Colonic mucosa (tissue), 4 donors: ENCODE data around the gene IL25. TPM values are rescaled to one million over a fixed set of nuclear protein-coding genes. Genes with fewer than 3 reads are reported as not detected.

Experiments used
- DNase-seq: peaks from one replicate; pipeline ENCODE4 v3.0.0-alpha.2; 2020
- H3K27ac ChIP-seq: fragments of 200-600 bp; one replicate; pipeline ENCODE4 v1.8.0; 2021
- H3K27me3 ChIP-seq: fragments of 200-600 bp; one replicate; pipeline ENCODE4 v1.8.0; 2021
- H3K36me3 ChIP-seq: fragments of 200-600 bp; one replicate; pipeline ENCODE4 v1.8.0; 2021
- H3K4me1 ChIP-seq: fragments of 200-600 bp; one replicate; pipeline ENCODE4 v1.8.0; 2021; ENCODE audit warnings: mild to moderate bottlenecking
- H3K4me3 ChIP-seq: fragments of 200-600 bp; one replicate; pipeline ENCODE4 v1.8.0; 2021
- H3K9ac ChIP-seq, 2 donors: one replicate each; pipeline ENCODE4 v1.7.0; 2013; ENCODE audit warnings: control low read depth in 2 of 2, low read depth in 2 of 2, low read length in 2 of 2
- H3K9me3 ChIP-seq: fragments of 200-600 bp; one replicate; pipeline ENCODE4 v1.8.0; 2021
- intact Hi-C: fragments of 100-400 bp; cut with DNase I; formaldehyde crosslinking; loops from one replicate; pipeline ENCODE4 v1.14.1; 2022
- total RNA-seq, 2 donors: library from RNA; stranded (reverse); fragmentation: NEBNext Ultra II Directional in 1 of 2; extraction: Animal tissue kit (Norgen Biotek cat#: 25700) in 1 of 2; gene quantifications; one replicate each; pipeline ENCODE4 v1.2.1, GENCODE V29; 2021
- TF ChIP-seq, protein P1 (sequence below): fragments of 200-600 bp; IDR thresholded peaks from one replicate; pipeline ENCODE4 v1.8.0; 2022; ENCODE audit warnings: antibody characterized with exemption, mild to moderate bottlenecking
- donor health status: healthy.
- donor health status: DM: no; HTN: no; CAD: no.
- donor health status: DM: no; HTN: no; CAD: no.

The IL25 gene
- total RNA-seq, 2 donors from 2014 or later: not detected

DNA sequence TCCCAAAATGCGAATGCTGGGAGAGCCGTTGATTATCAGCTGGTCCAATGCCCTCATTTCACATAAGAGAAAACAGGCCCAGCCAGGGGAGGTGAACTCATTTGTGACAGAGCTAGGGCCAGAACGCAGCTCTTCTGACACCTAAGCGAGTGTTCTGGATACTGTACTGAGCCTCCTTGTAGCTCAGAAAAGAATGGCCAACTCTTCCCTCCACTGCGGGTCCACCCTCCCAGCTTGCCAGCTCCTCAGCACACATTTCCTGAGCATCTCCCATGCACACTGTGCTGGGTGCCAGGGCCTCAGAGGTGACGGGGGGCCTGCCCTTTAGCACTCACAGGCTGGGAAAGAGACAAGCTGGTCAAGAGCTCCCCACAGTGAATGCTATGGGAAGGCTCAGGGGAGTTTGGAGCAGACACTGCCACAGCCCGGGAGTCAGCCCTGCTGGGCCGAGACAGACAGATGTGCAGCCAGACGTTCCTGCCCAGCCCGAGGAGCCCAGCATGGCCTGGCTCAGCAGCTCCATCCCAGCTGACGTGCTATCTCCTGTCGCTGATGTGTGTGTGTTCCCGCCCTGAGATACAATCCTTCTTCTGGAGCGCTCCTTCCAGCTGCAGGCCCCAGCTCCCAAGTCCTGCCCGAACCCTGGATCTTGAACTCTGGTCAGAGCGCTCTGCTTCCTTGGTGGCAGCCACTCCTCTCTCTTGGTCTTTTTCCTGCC, 7.7 kb downstream of the IL25 start:
- intact Hi-C loops: loop anchor here (5.0 kb wide), 2 partner anchors 53 to 113 kb away; no protein-coding TSS in a partner anchor
- DNase-seq: no peak

DNA sequence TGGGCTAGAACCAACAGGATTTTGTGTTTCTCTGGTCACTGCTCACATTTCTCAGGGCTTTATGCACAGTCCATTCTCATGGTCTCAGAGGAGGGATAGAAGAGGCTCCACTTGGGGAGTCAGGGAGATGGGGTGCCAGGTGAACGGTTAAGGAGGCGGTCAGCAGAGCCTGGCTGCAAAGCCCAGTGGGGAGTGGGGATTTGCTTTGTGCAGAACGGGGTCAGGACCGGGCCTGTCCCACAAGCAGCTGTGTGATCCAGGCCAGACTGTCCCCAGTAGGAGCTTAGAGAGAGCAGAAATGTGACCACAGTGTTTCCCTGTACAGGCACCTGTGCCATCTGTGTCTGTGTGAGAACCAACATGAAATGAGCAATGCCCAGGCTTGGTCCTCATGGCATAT, 8.4 kb downstream of the IL25 start:
- Histone ChIP-seq H3K4me3 (no peak overlapping the region), H3K9me3 (no peaks in the 10 kb centered on the region), H3K9ac (no peak overlapping the region), H3K27me3 (no peaks in the 10 kb centered on the region), H3K36me3 (no peaks in the 10 kb centered on the region), H3K4me1 (no peaks in the 10 kb centered on the region), H3K27ac (no peak overlapping the region)
- DNase-seq: no peak
- intact Hi-C loops: loop anchor here (5.0 kb wide), 2 partner anchors 54 to 114 kb away; no protein-coding TSS in a partner anchor
- TF ChIP-seq, protein P1, sequence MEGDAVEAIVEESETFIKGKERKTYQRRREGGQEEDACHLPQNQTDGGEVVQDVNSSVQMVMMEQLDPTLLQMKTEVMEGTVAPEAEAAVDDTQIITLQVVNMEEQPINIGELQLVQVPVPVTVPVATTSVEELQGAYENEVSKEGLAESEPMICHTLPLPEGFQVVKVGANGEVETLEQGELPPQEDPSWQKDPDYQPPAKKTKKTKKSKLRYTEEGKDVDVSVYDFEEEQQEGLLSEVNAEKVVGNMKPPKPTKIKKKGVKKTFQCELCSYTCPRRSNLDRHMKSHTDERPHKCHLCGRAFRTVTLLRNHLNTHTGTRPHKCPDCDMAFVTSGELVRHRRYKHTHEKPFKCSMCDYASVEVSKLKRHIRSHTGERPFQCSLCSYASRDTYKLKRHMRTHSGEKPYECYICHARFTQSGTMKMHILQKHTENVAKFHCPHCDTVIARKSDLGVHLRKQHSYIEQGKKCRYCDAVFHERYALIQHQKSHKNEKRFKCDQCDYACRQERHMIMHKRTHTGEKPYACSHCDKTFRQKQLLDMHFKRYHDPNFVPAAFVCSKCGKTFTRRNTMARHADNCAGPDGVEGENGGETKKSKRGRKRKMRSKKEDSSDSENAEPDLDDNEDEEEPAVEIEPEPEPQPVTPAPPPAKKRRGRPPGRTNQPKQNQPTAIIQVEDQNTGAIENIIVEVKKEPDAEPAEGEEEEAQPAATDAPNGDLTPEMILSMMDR: no peak

More for the DNA sequence above, 7.7 kb downstream of the IL25 start:
- Histone ChIP-seq H3K9ac (no peak overlapping the region), H3K36me3 (no peaks in the 10 kb centered on the region), H3K27ac (no peak overlapping the region), H3K9me3 (no peaks in the 10 kb centered on the region), H3K4me3 (no peak overlapping the region), H3K27me3 (no peaks in the 10 kb centered on the region), H3K4me1 (no peaks in the 10 kb centered on the region)
- TF ChIP-seq, protein P1: no peak

DNA sequence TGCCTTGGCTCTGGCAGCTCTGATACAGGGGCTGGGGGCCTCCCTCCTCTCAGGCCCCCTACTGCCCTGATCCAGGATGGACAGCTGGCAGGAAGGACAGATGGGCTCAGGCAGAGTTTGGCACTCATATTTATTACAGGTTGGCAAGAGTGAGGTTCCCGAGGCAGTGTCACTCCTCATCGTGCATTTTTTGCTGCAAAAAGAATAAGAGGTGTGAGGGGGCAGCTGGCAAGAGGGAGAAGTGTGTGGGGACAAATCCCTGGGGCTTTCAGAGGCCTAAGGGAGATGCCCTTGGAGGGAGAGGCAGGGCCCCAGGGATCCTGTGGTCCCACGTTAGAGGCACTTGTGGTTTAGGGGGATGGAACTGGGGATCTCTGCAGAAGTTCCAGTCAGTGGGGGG, 9.3 kb downstream of the IL25 start:
- Histone ChIP-seq H3K36me3 (no peaks in the 10 kb centered on the region), H3K27me3 (no peaks in the 10 kb centered on the region), H3K4me3 (no peak overlapping the region), H3K4me1 (no peaks in the 10 kb centered on the region), H3K9me3 (no peaks in the 10 kb centered on the region), H3K27ac (no peak overlapping the region), H3K9ac (no peak overlapping the region)
- DNase-seq: no peak
- TF ChIP-seq, protein P1: no peak
- intact Hi-C loops: loop anchor here (5.0 kb wide), 2 partner anchors 55 to 115 kb away; no protein-coding TSS in a partner anchor

DNA sequence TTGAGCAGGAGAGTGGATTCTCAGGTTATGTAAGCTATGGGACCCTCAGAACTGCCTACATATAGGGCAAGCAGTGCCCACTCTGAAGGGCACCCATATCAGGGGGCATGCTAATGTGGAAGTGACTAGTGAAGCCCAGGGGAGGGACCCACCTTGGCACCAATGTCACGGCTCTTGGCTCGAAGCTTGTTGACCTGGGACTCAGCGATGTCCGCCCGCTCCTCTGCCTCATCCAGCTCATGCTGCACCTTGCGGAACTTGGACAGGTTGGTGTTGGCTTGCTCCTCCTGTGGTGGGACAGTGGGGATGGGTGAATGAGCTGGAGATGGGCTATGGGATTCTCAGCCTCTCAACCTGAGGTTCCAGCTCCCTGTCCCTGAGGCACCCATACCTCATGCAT, 9.7 kb downstream of the IL25 start:
- TF ChIP-seq, protein P1: no peak
- no peaks in the 10 kb centered on the region for H3K27me3 ChIP-seq
- H3K4me1 ChIP-seq: no peaks in the 10 kb centered on the region
- H3K27ac ChIP-seq: no peak overlapping the region
- no peak overlapping the region for H3K4me3 ChIP-seq
- no peaks in the 10 kb centered on the region for H3K36me3 ChIP-seq
- DNase-seq: no peak
- H3K9ac ChIP-seq: no peak overlapping the region
- intact Hi-C loops: loop anchor here (5.0 kb wide), 2 partner anchors 55 to 115 kb away; no protein-coding TSS in a partner anchor
- no peaks in the 10 kb centered on the region for H3K9me3 ChIP-seq

DNA sequence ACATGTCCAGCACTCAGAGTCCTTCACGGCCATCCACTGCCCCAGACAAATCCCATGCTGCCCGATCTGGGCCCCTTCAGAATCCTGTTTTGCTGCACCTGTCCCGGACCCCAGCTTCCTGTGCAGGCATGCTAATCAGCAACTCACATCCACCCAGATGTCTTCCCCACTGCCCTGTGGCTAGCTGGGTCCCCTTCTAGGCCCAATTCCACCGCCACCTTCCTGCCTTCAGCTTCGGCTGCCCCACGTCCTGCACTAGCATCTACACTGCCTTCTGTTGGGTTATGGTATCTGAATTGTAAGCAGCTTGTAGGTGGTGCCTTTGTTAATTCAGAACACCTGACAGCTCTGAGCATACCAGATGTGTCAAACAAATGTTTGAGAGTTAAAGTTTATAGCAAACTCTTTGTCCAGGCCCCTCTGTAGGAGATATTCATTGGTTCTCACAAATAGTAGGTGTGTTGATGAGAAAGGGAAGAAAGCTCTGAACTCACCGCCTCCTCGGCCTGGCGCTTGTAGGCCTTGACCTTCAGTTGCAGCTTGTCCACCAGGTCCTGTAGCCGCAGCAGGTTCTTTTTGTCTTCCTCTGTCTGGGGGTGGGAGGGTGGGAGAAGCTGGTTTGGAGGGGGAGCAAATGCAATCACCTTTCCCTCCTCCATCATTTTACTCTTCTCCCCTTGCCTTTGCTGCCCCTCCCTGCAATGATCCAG, 10.3 kb downstream of the IL25 start:
- TF ChIP-seq, protein P1: no peak
- no peaks in the 10 kb centered on the region for H3K4me1 ChIP-seq
- no peaks in the 10 kb centered on the region for H3K9me3 ChIP-seq
- H3K36me3 ChIP-seq: no peaks in the 10 kb centered on the region
- intact Hi-C loops: loop anchor here (5.0 kb wide), 2 partner anchors 56 to 116 kb away; no protein-coding TSS in a partner anchor
- DNase-seq: no peak
- H3K27me3 ChIP-seq: no peaks in the 10 kb centered on the region
- H3K4me3 ChIP-seq: no peak overlapping the region
- H3K27ac ChIP-seq: no peak overlapping the region
- no peak overlapping the region for H3K9ac ChIP-seq
